Peyer's patch (tissue), 4 donors: ENCODE data around the gene P2RX7.

Experiments used
- POLR2A ChIP-seq, 2 donors: fragments of 450-650 bp; IDR thresholded peaks; one replicate each; pipeline ENCODE4 v1.5.1; 2017; ENCODE audit warnings: antibody characterized with exemption in 2 of 2, mild to moderate bottlenecking in 2 of 2, moderate library complexity in 2 of 2
- TF ChIP-seq, protein P1 (sequence below), 6 experiments: fragments of 450-650 bp in 4 of 6; fragments of 200-600 bp in 2 of 6; sonication (generic) in 1 of 6; IDR thresholded peaks; one replicate each; pipeline ENCODE4 v1.5.1; 2017 to 2019; ENCODE audit warnings: antibody characterized with exemption in 6 of 6, mild to moderate bottlenecking in 3 of 6, moderate library complexity in 1 of 6

DNA sequence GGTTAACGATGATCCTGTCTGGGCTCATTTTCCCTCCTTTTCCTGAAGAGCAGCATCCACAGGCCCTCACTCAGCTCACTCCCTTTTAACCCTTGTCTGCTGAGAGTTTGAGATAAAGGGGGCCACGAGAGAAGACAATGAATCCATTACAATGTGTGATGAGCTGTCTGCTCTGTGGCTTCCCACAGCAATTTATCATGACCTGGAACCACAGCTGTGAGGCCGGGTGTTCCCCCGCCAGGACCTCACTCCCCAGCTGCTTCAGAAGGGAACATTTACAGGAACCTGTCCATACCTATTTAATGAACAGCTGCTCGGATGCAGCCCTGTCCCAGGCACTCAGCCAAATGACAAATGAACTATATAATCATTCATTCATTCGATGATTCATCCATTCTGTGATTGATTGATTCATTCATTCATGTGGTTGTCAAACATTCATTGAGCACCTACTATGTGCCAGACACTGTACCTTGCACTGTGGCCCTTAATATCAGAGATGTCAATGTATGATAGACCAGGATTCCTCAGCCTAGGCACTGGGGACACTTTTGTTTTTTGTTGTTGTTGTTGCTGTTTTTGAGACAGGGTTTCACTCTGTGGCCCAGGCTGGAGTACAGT lies 18.5 kb upstream of the P2RX7 start:
- no peak for TF ChIP-seq POLR2A (IDR thresholded peaks at IDR 0.05)
- TF ChIP-seq, protein P1, sequence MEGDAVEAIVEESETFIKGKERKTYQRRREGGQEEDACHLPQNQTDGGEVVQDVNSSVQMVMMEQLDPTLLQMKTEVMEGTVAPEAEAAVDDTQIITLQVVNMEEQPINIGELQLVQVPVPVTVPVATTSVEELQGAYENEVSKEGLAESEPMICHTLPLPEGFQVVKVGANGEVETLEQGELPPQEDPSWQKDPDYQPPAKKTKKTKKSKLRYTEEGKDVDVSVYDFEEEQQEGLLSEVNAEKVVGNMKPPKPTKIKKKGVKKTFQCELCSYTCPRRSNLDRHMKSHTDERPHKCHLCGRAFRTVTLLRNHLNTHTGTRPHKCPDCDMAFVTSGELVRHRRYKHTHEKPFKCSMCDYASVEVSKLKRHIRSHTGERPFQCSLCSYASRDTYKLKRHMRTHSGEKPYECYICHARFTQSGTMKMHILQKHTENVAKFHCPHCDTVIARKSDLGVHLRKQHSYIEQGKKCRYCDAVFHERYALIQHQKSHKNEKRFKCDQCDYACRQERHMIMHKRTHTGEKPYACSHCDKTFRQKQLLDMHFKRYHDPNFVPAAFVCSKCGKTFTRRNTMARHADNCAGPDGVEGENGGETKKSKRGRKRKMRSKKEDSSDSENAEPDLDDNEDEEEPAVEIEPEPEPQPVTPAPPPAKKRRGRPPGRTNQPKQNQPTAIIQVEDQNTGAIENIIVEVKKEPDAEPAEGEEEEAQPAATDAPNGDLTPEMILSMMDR (IDR thresholded peaks at IDR 0.05), result no peak
